A673 (cell line): ENCODE data around the gene CACYBP.

ENCODE experiments used
- EZH2 ChIP-seq: fragments of 200-600 bp; sonication (generic); IDR thresholded peaks from 2 replicates; pipeline ENCODE4 v1.6.1; 2017; ENCODE audit warnings: borderline replicate concordance, low read depth, mild to moderate bottlenecking, mixed read lengths, antibody characterized with exemption, low read length; ENCODE audit not compliant: poor library complexity, severe bottlenecking
- TF ChIP-seq, protein P1 (sequence below): fragments of 300-800, 200-600 bp; sonication (generic); conservative IDR thresholded peaks from 2 replicates; pipeline ENCODE4 v1.5.1; 2017; ENCODE audit warnings: low read depth, mild to moderate bottlenecking, antibody characterized with exemption, low read length, moderate library complexity, mixed read lengths

- TF ChIP-seq, protein P1, sequence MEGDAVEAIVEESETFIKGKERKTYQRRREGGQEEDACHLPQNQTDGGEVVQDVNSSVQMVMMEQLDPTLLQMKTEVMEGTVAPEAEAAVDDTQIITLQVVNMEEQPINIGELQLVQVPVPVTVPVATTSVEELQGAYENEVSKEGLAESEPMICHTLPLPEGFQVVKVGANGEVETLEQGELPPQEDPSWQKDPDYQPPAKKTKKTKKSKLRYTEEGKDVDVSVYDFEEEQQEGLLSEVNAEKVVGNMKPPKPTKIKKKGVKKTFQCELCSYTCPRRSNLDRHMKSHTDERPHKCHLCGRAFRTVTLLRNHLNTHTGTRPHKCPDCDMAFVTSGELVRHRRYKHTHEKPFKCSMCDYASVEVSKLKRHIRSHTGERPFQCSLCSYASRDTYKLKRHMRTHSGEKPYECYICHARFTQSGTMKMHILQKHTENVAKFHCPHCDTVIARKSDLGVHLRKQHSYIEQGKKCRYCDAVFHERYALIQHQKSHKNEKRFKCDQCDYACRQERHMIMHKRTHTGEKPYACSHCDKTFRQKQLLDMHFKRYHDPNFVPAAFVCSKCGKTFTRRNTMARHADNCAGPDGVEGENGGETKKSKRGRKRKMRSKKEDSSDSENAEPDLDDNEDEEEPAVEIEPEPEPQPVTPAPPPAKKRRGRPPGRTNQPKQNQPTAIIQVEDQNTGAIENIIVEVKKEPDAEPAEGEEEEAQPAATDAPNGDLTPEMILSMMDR: no peak
- TF ChIP-seq EZH2: no peak
Measured at GRCh38 chr1:175050992-175051391, 51.2 kb downstream of the CACYBP start.
